NCI-H69 (cell line): Measurements from ENCODE around the gene OSBP2.

Experiments
- DNase-seq: peaks from one replicate; lab custom pipeline; 2025; lab: John Stamatoyannopoulos, UW

OSBP2 gene

DNA sequence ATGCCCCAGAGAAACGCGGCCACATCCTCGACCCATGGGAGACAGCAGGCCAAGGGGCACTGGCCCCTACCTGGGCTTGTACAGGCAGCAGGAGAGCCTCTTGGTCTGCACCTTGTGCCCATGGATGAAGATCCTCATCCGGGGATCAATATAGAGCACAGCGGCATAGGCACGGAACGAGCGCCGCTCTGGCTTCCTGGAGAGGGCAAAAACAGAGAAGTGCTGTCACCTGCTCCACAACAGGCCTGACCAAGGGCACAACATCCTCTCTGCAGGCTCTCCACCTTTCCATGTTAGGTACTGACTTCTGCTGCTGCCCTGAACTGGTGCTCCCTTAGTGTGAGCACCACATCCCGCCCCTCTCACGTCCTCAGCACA is 246.7 kb downstream of the OSBP2 start:
- no peak for DNase-seq

DNA sequence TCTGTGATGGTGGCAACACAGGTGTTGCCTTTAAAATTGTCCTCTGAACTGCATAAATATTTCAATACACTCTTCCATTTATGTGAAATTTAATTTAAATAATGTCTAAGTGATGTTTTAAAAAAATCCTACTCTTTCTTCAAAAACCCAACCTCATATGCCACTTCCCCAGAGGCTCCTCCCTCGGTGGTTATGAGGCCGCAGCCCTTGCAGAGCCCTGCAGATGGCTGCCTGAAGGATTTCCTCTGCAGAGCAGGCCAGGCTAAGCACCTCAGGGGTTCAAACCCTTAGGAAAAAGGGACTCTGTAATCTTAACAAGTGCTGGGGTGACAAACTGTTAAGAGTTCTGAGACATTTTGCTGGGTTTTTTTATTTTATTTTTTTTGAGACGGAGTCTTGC is 248.7 kb downstream of the OSBP2 start:
- no peak for DNase-seq

GRCh38 chr22:30944986-30945385 is 250.3 kb downstream of the OSBP2 start:
- no peak for DNase-seq

DNA sequence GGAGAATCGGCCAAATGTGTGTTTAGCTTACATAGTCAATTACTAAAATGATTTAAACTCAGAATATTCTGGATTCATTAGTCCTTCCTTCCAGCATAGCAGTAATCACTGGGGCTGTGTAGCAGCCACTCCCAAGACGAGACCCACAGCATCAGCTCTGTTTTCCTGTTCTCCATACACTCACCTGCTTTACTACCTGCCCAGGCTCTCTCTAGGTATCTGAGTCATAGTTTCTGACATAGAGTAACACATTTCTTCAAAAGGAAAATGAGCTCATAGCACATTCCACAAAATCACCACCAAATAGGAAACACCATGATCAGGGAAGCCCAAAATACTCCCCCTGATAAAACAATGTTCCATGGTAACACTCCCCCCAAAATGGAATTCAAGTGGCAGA is 251.0 kb downstream of the OSBP2 start:
- DNase-seq: no peak

GRCh38 chr22:30946354-30946753 is 251.7 kb downstream of the OSBP2 start:
- DNase-seq: no peak

DNA sequence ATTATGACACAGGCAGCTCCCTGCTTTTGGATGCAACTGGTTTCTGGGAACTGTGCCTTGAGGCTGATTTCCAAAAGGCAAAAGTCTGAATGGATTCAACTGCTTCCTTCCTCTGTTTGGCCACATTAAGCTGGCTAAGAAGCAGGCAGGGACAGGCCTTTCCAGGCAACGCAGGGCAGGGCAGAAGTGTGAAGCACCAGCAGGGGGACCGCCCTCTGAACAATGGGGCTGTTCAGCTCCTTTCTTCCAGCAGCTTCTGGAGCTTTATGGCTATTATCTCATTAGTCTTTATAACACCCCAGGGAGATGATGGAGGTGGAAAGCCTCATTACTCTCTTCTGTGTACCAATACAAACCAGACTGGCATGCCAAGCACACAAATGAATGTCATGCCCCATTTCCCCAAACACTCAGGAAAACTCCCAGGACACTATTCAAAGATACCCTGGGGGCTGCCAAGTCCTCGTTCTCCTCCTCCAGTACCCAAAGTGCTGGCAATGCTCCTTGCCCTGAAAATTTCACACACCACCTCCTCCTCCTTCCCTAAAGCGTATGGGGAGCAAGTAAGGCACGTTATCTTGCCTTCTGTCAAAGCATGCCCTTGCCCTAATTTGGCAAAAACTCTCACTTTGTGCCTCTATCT is 252.6 kb downstream of the OSBP2 start:
- DNase-seq: peak; percentile 100

- peak; percentile 76 for DNase-seq
These were observed 253.3 kb downstream of the OSBP2 start for GRCh38 chr22:30947816-30948454.

DNA sequence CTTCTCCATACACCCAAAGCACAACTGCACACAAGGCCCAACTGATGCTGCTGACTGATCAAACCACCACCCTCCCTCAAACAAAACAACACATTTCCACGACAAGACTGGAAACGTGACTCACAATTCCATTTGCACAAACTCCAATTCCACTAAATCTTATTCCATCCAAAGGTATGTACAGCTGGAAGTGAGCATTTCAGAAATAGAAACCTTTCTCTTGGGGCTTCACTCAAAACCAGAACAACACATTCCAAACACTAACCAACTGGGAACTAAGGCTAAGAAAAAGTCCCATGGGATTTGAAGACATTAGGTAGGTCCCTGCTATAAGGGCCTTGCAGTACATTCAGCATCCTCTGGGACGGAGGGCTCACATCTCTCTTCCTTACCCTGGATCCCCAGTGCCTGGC is 254.3 kb downstream of the OSBP2 start:
- DNase-seq: peak; percentile 22

DNA sequence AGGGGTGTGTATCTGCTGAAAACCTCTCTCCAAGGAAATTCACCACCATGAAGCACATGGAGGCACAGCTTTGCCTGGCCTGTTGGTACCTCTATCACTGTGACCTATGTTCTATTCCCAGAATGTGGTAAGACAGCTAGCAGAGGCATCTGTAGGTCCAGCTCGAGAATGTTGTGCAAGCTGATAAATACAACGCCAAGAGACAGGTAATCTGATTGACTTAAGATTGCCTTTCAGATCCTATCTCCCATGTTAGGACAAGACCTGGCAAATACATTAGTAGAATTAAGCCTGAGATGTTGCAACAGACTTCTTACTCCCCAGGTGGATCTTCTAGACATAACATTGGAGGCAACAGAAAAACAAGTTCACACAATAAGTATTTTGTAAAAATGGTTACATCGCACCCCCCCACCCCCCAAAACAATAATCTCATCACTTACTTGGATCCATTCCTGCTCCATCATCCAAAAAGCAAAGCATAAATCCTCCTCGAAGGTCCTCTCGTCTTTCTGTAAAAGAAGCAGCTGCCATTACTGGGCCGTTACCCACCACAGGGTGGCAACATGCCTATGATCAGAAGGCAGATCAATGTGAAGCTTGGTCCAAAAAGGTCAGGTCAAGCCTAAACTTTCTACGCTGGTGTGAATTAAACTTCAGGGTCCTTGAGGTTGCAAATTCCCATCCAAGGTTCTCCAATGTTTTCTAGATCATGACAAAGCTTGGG is 255.4 kb downstream of the OSBP2 start:
- DNase-seq: no peak

DNA sequence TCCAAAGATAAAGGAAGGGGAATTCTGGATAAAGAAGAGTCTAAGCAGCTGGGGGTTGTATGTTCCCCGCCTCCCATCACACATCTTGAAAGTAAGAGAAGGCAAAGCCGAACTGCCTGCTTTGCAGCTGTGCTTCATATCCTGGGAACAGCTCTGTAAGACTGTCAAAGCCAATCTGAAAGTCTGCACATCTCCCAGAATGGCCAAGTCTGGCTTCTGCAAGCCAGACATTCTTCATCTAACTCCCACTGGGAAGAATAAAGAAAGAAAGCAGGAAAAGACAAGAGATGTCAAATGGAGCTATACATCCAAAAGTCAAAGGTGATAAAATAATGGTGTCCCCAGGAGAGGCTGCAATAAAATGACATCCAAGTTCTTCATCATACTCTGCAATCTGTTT is 258.5 kb downstream of the OSBP2 start:
- peak; percentile 22 for DNase-seq

DNA sequence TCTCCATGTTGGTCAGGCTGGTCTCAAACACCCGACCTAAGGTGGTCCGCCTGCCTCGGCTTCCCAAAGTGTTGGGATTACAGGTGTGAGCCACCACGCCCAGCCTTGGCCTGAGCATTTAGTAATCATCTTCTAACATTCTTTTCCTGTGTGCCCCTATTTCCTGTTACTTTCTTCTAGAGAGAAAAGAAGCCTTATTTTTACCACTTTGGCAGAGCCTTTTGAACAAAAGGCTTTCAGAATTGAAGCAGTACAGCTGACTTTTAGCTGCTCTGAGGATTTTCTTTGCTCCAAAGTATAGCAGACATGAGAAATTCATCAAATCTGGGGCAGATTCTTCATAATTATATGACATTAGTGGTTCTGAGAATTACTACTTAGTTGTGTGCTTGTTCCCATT is 260.5 kb downstream of the OSBP2 start:
- no peak for DNase-seq
